ENCODE data around the gene LRRC49. TPM values are rescaled to one million over a fixed set of nuclear protein-coding genes. Genes with fewer than 3 reads are reported as not detected.

The LRRC49 gene
- total and polyA plus RNA-seq, 2 of the 13 experiments (the other 11 are each of a cell fraction or from before 2014, with no cell fraction given) = 0.57 to 1.00 TPM

DNA sequence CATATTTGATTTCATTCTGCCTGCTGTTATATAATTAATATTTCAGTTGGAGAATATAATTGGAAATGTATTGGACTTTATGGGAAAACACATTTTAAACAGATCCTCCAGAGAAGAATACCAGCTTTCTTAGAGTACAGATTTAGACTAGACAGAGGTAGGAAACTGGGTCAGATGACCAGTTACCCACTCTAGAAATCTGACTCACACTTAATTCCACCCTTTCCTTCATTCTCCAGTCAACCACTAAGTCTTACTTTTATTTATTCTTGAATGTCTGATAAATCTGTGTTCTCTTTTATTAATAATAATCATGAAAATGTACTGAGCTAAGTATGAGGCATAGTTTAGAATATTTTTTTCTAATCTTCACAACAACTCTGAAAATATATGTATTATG lies 110.7 kb downstream of the LRRC49 start:
- no peak overlapping the region for H3K4me3 ChIP-seq (replicated peaks in 1 of 3; ENCODE audit: insufficient read depth in 1 of 3, low read depth in 2 of 3, low read length in 3 of 3)
- intact Hi-C loops (cut with micrococcal nuclease; ENCODE audit: unreplicated experiment) = no loop called here
- no peaks in the 10 kb centered on the region for H3K36me3 ChIP-seq (replicated peaks in 1 of 2; ENCODE audit: control insufficient read depth in 1 of 2, insufficient read depth in 2 of 2, low read length in 2 of 2)
- H3K27ac ChIP-seq (ENCODE audit: extremely low read length, insufficient read depth, low read length) = no peak overlapping the region
- H4K20me1 ChIP-seq (ENCODE audit: insufficient read depth, low read length) = no peaks in the 10 kb centered on the region
- BruUV-seq (replicated peaks) = no TSS peak
- DNase-seq (ENCODE audit: low spot score) (no peak), ATAC-seq (no peak), FAIRE-seq (no peak)
- H3K9me3 ChIP-seq (ENCODE audit: low read length) = no peaks in the 10 kb centered on the region
- TF ChIP-seq, protein P1, sequence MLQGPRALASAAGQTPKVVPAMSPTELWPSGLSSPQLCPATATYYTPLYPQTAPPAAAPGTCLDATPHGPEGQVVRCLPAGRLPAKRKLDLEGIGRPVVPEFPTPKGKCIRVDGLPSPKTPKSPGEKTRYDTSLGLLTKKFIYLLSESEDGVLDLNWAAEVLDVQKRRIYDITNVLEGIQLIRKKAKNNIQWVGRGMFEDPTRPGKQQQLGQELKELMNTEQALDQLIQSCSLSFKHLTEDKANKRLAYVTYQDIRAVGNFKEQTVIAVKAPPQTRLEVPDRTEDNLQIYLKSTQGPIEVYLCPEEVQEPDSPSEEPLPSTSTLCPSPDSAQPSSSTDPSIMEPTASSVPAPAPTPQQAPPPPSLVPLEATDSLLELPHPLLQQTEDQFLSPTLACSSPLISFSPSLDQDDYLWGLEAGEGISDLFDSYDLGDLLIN (CRISPR knock-in tag; IDR thresholded peaks at IDR 0.05; ENCODE audit: borderline replicate concordance) = no peak
- TF ChIP-seq ESRRA (CRISPR knock-in tag; IDR thresholded peaks at IDR 0.05; ENCODE audit: low read depth) (no peak), ZNF234 (CRISPR knock-in tag; conservative IDR thresholded peaks at IDR 0.05) (no peak), ZNF335 (CRISPR knock-in tag; IDR thresholded peaks at IDR 0.05) (no peak), MED13 (CRISPR knock-in tag; IDR thresholded peaks at IDR 0.05) (no peak), SRSF9 (IDR thresholded peaks at IDR 0.05; ENCODE audit: borderline replicate concordance, insufficient read depth, low read depth, low read length, poor library complexity, severe bottlenecking) (no peak), KDM3A (CRISPR knock-in tag; IDR thresholded peaks at IDR 0.05; ENCODE audit: low read depth) (no peak), JARID2 (CRISPR knock-in tag; IDR thresholded peaks at IDR 0.05; ENCODE audit: insufficient replicate concordance) (no peak), ZNF652 (CRISPR knock-in tag; IDR thresholded peaks at IDR 0.05; ENCODE audit: borderline replicate concordance, low read depth) (no peak), RAD21 (CRISPR knock-in tag; IDR thresholded peaks at IDR 0.05) (no peak), NFYB (CRISPR knock-in tag; IDR thresholded peaks at IDR 0.05) (no peak), SP140L (CRISPR knock-in tag; IDR thresholded peaks at IDR 0.05; ENCODE audit: borderline replicate concordance) (no peak), ZNF746 (CRISPR knock-in tag; IDR thresholded peaks at IDR 0.05) (no peak), ZNF30 (CRISPR knock-in tag; IDR thresholded peaks at IDR 0.05) (no peak), ZNF510 (CRISPR knock-in tag; IDR thresholded peaks at IDR 0.05; ENCODE audit: low read depth) (no peak), ONECUT2 (CRISPR knock-in tag; IDR thresholded peaks at IDR 0.05) (no peak)
- TF ChIP-seq, protein P2, sequence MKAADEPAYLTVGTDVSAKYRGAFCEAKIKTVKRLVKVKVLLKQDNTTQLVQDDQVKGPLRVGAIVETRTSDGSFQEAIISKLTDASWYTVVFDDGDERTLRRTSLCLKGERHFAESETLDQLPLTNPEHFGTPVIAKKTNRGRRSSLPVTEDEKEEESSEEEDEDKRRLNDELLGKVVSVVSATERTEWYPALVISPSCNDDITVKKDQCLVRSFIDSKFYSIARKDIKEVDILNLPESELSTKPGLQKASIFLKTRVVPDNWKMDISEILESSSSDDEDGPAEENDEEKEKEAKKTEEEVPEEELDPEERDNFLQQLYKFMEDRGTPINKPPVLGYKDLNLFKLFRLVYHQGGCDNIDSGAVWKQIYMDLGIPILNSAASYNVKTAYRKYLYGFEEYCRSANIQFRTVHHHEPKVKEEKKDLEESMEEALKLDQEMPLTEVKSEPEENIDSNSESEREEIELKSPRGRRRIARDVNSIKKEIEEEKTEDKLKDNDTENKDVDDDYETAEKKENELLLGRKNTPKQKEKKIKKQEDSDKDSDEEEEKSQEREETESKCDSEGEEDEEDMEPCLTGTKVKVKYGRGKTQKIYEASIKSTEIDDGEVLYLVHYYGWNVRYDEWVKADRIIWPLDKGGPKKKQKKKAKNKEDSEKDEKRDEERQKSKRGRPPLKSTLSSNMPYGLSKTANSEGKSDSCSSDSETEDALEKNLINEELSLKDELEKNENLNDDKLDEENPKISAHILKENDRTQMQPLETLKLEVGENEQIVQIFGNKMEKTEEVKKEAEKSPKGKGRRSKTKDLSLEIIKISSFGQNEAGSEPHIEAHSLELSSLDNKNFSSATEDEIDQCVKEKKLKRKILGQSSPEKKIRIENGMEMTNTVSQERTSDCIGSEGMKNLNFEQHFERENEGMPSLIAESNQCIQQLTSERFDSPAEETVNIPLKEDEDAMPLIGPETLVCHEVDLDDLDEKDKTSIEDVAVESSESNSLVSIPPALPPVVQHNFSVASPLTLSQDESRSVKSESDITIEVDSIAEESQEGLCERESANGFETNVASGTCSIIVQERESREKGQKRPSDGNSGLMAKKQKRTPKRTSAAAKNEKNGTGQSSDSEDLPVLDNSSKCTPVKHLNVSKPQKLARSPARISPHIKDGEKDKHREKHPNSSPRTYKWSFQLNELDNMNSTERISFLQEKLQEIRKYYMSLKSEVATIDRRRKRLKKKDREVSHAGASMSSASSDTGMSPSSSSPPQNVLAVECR (CRISPR knock-in tag; IDR thresholded peaks at IDR 0.05; ENCODE audit: borderline replicate concordance) = no peak
- TF ChIP-seq, protein P3, sequence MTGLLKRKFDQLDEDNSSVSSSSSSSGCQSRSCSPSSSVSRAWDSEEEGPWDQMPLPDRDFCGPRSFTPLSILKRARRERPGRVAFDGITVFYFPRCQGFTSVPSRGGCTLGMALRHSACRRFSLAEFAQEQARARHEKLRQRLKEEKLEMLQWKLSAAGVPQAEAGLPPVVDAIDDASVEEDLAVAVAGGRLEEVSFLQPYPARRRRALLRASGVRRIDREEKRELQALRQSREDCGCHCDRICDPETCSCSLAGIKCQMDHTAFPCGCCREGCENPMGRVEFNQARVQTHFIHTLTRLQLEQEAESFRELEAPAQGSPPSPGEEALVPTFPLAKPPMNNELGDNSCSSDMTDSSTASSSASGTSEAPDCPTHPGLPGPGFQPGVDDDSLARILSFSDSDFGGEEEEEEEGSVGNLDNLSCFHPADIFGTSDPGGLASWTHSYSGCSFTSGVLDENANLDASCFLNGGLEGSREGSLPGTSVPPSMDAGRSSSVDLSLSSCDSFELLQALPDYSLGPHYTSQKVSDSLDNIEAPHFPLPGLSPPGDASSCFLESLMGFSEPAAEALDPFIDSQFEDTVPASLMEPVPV (CRISPR knock-in tag; IDR thresholded peaks at IDR 0.05) = no peak
- TF ChIP-seq, protein P4, sequence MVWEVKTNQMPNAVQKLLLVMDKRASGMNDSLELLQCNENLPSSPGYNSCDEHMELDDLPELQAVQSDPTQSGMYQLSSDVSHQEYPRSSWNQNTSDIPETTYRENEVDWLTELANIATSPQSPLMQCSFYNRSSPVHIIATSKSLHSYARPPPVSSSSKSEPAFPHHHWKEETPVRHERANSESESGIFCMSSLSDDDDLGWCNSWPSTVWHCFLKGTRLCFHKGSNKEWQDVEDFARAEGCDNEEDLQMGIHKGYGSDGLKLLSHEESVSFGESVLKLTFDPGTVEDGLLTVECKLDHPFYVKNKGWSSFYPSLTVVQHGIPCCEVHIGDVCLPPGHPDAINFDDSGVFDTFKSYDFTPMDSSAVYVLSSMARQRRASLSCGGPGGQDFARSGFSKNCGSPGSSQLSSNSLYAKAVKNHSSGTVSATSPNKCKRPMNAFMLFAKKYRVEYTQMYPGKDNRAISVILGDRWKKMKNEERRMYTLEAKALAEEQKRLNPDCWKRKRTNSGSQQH (CRISPR knock-in tag; IDR thresholded peaks at IDR 0.05; ENCODE audit: low read depth) = no peak
- no peak overlapping the region for H2AFZ ChIP-seq (ENCODE audit: low read length)
- no peaks in the 10 kb centered on the region for H3K79me2 ChIP-seq (ENCODE audit: insufficient read depth, low read length)
- in situ Hi-C loops (cut with HindIII; ENCODE audit: extremely low pct_ligation_motif_present, low pct_unique_long_range_greater_than_20kb) = no loop called here
- H3K4me2 ChIP-seq (ENCODE audit: low read depth, low read length) = no peak overlapping the region
- ChIA-PET POLR2A (no interaction called here), CTCF (ENCODE audit: low intra/inter-chr PET ratio, low total read pairs) (no interaction called here)
- no peaks in the 10 kb centered on the region for H3K27me3 ChIP-seq (ENCODE audit: control insufficient read depth in 1 of 2, insufficient read depth in 2 of 2, low read length in 2 of 2)
- no peak overlapping the region for H3K9ac ChIP-seq (ENCODE audit: insufficient read depth, low read depth, low read length)
- no peaks in the 10 kb centered on the region for H3K4me1 ChIP-seq (ENCODE audit: insufficient read depth, low read length)

Measured in HepG2 (cell line).